SK-N-SH treated with all-trans-retinoic acid at 6 μM for 48 hours (cell line): Measurements from ENCODE around the gene NEURL1.
"Not testable (repeated sequence)": the region's sequence is repeated elsewhere in the genome, so short reads cannot be mapped to it uniquely, and the experiment has no call there.

Experiments
- ATAC-seq: fragments of 200-7000 bp; cut with Tn5 transposase; 3 replicates; pipeline ENCODE4 v1.9.1; 2020; ENCODE audit warnings: mild to moderate bottlenecking, moderate library complexity
- ARNTL ChIP-seq: fragments of 450-650 bp; formaldehyde crosslinking; IDR thresholded peaks from 2 replicates; pipeline ENCODE4 v1.5.0; 2020; ENCODE audit warnings: low read depth, mild to moderate bottlenecking, moderate library complexity, borderline replicate concordance
- CSDC2 ChIP-seq: fragments of 250-450 bp; sonication (Bioruptor Pico); IDR thresholded peaks from 2 replicates; pipeline ENCODE4 v1.5.0; 2020; ENCODE audit warnings: mild to moderate bottlenecking, moderate library complexity
- ESRRG ChIP-seq: fragments of 250-450 bp; sonication (Bioruptor Pico); IDR thresholded peaks from 2 replicates; pipeline ENCODE4 v1.6.1; 2021; ENCODE audit warnings: mild to moderate bottlenecking
- GLIS3 ChIP-seq: fragments of 250-450 bp; sonication (Bioruptor Pico); IDR thresholded peaks from 2 replicates; pipeline ENCODE4 v1.5.0; 2020; ENCODE audit warnings: mild to moderate bottlenecking, moderate library complexity
- ISL1 ChIP-seq: fragments of 250-450 bp; sonication (Bioruptor Pico); IDR thresholded peaks from 2 replicates; pipeline ENCODE4 v2.1.2; 2022; ENCODE audit warnings: mild to moderate bottlenecking, moderate library complexity
- OSR1 ChIP-seq: fragments of 250-450 bp; sonication (Bioruptor Pico); IDR thresholded peaks from 2 replicates; pipeline ENCODE4 v1.8.0; 2022; ENCODE audit warnings: moderate library complexity, mild to moderate bottlenecking, inconsistent platforms
- PPARA ChIP-seq: fragments of 250-450 bp; sonication (Bioruptor Pico); IDR thresholded peaks from 2 replicates; pipeline ENCODE4 v1.5.0; 2020; ENCODE audit warnings: mild to moderate bottlenecking, borderline replicate concordance
- RARB ChIP-seq: fragments of 250-450 bp; sonication (Bioruptor Pico); IDR thresholded peaks from 2 replicates; pipeline ENCODE4 v1.8.0; 2021; ENCODE audit warnings: mild to moderate bottlenecking, moderate library complexity
- SNAI2 ChIP-seq: fragments of 250-450 bp; sonication (Bioruptor Pico); IDR thresholded peaks from 2 replicates; pipeline ENCODE4 v1.5.0; 2020; ENCODE audit warnings: mild to moderate bottlenecking, moderate library complexity
- TCF4 ChIP-seq: fragments of 250-450 bp; sonication (Bioruptor Pico); IDR thresholded peaks from 2 replicates; pipeline ENCODE4 v1.8.0; 2021; ENCODE audit warnings: mild to moderate bottlenecking, moderate library complexity, borderline replicate concordance
- TOX ChIP-seq: fragments of 250-450 bp; sonication (Bioruptor Pico); IDR thresholded peaks from 2 replicates; pipeline ENCODE4 v1.8.0; 2021; ENCODE audit warnings: mild to moderate bottlenecking, moderate library complexity, borderline replicate concordance
- ZC3H10 ChIP-seq: fragments of 250-450 bp; sonication (Bioruptor Pico); IDR thresholded peaks from 2 replicates; pipeline ENCODE4 v1.5.1; 2021; ENCODE audit warnings: mild to moderate bottlenecking, moderate library complexity
- ZFP3 ChIP-seq: fragments of 250-450 bp; sonication (Bioruptor Pico); IDR thresholded peaks from 2 replicates; pipeline ENCODE4 v1.5.0; 2020; ENCODE audit warnings: mild to moderate bottlenecking, moderate library complexity
- ZNF565 ChIP-seq: fragments of 450-650 bp; formaldehyde crosslinking; conservative IDR thresholded peaks from 2 replicates; pipeline ENCODE4 v1.5.0; 2020; ENCODE audit warnings: low read depth, mild to moderate bottlenecking, moderate library complexity
- ZNF70 ChIP-seq: fragments of 450-650 bp; formaldehyde crosslinking; IDR thresholded peaks from 2 replicates; pipeline ENCODE4 v1.5.0; 2020; ENCODE audit warnings: mild to moderate bottlenecking, moderate library complexity
- ZNF8 ChIP-seq: fragments of 450-650 bp; formaldehyde crosslinking; IDR thresholded peaks from 2 replicates; pipeline ENCODE4 v1.5.0; 2020; ENCODE audit warnings: mild to moderate bottlenecking, moderate library complexity
- TF ChIP-seq, protein P1 (sequence below): fragments of 250-450 bp; sonication (Bioruptor Pico); IDR thresholded peaks from 2 replicates; pipeline ENCODE4 v1.5.1; 2020; ENCODE audit warnings: low read depth, mild to moderate bottlenecking, moderate library complexity
- TF ChIP-seq, protein P2 (sequence below): fragments of 250-450 bp; sonication (Bioruptor Pico); IDR thresholded peaks from 2 replicates; pipeline ENCODE4 v1.8.0; 2020; ENCODE audit warnings: mild to moderate bottlenecking, moderate library complexity, borderline replicate concordance
- TF ChIP-seq, protein P3 (sequence below): fragments of 250-450 bp; sonication (Bioruptor Pico); IDR thresholded peaks from 2 replicates; pipeline ENCODE4 v1.8.0; 2021; ENCODE audit warnings: low read depth, mild to moderate bottlenecking, moderate library complexity, borderline replicate concordance

NEURL1 gene

DNA sequence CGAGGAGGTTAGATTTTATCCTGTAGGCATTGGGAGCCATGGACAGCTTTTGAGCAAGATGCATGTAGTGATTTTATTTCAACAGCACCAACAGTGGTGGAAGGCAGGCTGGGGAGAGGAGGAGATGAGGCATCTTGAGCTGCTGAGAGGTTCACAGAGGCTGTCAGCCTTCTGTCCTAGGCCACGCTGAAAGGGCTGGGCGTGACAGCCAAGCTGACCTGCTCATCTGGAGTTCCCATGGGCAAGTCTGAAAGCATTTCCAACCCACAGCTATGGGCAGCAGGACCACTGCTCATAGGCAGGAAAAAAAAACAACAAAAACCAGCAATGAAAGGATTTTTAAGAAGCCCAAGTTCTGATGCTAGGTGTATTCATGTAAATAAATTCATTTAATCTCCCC, 7.7 kb downstream of the NEURL1 start:
- no peak for TF ChIP-seq OSR1
- no peak for TF ChIP-seq CSDC2
- TF ChIP-seq, protein P1, sequence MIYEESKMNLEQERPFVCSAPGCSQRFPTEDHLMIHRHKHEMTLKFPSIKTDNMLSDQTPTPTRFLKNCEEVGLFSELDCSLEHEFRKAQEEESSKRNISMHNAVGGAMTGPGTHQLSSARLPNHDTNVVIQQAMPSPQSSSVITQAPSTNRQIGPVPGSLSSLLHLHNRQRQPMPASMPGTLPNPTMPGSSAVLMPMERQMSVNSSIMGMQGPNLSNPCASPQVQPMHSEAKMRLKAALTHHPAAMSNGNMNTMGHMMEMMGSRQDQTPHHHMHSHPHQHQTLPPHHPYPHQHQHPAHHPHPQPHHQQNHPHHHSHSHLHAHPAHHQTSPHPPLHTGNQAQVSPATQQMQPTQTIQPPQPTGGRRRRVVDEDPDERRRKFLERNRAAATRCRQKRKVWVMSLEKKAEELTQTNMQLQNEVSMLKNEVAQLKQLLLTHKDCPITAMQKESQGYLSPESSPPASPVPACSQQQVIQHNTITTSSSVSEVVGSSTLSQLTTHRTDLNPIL (CRISPR knock-in tag), result no peak
- ATAC-seq, result no peak

DNA sequence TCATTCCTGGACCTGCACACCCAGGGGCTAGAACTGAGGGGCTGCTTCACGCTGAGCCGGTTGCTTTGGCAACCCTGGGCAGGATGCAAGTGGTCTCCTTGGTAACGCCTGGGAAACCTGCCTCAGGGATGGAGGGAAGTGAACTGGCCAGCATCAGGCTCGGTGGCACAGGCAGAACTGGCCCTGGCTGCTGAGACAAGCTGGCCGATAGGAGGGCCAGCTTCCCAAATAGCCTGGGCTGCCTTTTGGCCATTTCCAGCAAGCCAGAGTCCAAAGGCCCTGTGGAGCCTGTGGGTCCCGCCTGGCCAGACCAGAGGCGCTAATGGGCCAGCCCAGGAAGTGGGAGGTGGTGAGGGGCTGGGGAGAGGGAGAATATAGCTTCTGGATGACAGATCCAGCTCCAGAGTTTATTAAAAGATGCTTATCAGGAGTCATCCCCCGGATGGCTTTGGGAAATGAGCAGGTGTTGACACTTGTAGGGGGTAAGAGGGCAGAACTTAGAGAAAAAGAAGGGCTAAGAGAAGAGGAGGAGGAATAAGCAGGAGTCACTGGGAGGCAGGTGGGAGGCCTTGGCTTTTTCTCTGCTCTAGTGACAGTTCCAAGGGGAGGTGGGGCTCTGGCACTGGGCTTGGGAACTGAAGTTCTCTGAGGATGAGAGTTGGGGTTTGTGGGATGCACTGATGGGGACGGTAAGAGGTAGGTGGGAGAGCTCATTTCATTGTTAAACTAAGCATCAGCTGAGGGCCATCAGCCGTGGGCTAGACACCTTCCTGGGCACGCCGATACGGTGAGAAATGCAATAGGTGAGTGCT, 9.6 kb downstream of the NEURL1 start:
- TF ChIP-seq TCF4 (CRISPR knock-in tag) (peak; percentile 47; the same call in 1 of the 2 replicates), ZNF565 (no peak)
- ATAC-seq, result peak; percentile 32

DNA sequence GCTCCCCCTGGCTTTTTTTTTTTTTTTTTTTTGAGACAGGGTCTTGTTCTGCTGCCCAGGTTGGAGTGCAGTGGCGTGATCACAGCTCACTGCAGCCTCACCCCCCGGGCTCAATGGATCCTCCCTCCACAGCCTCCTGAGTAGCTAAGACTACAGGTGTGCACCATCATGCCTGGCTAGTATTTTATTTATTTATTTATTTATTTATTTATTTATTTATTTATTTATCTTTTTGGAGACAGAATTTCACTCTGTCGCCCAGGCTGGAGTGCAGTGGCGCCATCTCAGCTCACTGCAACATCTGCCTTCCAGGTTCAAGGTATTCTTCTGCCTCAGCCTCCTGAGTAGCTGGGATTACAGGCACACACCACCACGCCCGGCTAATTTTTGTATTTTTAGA, 10.3 kb downstream of the NEURL1 start:
- not testable (repeated sequence) for ATAC-seq

DNA sequence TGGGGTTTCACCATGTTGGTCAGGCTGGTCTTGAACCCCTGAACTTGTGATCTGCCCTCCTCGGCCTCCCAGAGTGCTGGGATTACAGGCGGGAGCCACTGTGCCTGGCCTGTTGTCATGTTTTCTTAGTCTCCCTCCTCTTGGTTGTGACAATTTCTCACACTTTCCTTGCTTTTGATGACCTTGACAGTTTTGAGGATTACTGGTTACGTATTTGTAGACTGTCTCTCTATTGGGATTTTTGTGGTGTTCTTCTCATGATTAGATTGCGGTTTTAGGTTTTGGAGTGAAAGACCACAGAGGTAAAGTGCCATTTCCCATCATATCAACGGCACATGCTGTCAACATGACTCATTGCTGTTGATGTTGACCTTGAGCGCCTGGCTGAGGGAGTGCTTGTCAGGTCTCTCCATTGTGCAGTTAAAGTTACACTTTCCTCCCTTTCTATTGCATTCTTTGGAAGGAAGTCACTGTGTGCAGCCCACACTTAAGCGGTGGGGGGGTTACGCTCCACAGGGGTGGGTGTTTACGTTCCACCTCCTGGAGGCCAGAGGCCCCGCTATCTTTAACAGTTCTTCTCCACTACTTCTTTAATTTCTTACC, 10.8 kb downstream of the NEURL1 start:
- ATAC-seq, result peak; percentile 83
- TF ChIP-seq ZNF565 (no peak), ISL1 (CRISPR knock-in tag) (peak; percentile 57), TOX (CRISPR knock-in tag) (0 out of 2 replicates have a peak, but pooled peaks have one; percentile 56), TCF4 (CRISPR knock-in tag) (no peak), ZNF8 (no peak), CSDC2 (no peak), ESRRG (CRISPR knock-in tag) (no peak), RARB (CRISPR knock-in tag) (no peak)
- TF ChIP-seq, protein P2, sequence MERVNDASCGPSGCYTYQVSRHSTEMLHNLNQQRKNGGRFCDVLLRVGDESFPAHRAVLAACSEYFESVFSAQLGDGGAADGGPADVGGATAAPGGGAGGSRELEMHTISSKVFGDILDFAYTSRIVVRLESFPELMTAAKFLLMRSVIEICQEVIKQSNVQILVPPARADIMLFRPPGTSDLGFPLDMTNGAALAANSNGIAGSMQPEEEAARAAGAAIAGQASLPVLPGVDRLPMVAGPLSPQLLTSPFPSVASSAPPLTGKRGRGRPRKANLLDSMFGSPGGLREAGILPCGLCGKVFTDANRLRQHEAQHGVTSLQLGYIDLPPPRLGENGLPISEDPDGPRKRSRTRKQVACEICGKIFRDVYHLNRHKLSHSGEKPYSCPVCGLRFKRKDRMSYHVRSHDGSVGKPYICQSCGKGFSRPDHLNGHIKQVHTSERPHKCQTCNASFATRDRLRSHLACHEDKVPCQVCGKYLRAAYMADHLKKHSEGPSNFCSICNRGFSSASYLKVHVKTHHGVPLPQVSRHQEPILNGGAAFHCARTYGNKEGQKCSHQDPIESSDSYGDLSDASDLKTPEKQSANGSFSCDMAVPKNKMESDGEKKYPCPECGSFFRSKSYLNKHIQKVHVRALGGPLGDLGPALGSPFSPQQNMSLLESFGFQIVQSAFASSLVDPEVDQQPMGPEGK (CRISPR knock-in tag), result peak; percentile 71; the same call in 1 of the 2 replicates

DNA sequence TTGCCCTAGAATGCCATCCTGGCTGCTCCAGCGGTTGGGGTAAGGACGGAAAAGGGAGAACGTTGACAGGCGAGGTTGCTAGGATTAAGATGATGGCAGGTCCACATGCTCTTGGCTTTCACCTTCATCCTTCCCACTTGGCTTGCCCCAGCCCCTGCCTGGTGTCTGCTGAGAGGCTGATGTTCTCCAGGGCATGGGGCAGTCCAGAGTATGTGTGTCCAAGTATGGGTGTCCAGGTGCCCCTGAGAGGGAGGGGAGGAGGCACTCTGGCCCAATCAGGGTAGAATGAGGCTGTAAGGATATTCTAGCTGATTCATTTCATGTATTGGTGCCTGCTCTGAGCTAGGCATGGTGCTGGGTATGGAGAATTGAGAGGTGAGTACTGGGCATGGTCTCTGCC, 12.6 kb downstream of the NEURL1 start:
- TF ChIP-seq PPARA (CRISPR knock-in tag), result no peak
- TF ChIP-seq ZNF70, result no peak
- TF ChIP-seq, protein P1 (CRISPR knock-in tag), result no peak
- no peak for TF ChIP-seq TOX (CRISPR knock-in tag)
- TF ChIP-seq GLIS3, result no peak
- TF ChIP-seq ZNF8, result no peak
- TF ChIP-seq TCF4 (CRISPR knock-in tag), result no peak
- no peak for TF ChIP-seq ARNTL (CRISPR knock-in tag)
- TF ChIP-seq ZFP3 (CRISPR knock-in tag), result no peak
- no peak for TF ChIP-seq CSDC2
- no peak for TF ChIP-seq SNAI2 (CRISPR knock-in tag)
- no peak for TF ChIP-seq ZC3H10
- ATAC-seq, result no peak

DNA sequence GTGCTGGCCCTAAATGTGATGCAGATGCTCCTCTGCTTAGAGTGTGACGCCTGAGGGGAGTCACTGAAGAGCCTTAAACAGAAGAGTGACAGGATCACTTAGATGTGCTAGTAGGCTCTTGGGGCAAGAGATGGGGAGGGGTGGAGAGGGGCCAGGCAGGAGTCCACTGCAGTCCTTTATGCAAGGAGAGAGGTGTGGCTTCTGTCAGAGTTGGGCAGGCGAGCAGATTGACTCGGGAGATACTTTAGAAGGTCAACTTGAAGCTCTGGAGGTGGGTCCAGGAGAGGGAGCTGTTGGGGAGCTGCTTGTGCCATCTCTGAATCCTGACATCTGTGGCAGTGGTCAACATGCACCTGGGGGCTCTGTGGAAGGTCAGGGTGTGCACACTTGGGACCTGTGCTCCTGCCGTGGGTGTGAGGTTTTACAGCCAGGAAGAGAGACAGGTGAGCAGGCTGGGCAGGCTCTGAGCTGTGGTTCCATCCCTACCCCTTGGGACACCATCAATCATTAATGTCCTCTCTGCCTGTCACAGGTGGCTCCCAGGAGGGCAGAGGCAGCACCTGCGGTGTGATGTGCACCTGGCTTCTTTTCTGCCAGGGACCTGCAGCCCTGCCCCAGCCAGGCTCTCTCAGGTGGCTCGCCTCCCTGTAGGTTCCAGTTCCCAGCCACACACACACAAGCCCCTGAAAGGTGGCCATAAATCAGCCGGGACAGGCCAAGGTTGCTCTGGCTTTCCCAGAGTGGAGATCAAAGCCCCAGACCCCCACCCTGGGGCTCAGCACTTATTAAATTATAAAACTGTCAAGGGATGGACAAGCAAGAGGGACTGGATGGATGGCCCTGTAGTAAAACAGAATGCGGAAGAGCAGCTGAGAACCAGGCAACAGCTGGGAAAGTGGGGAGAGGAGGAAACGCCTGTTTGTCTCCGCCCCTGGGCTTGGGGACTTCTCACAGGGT, 14.0 kb downstream of the NEURL1 start:
- ATAC-seq, result no peak
- TF ChIP-seq, protein P3, sequence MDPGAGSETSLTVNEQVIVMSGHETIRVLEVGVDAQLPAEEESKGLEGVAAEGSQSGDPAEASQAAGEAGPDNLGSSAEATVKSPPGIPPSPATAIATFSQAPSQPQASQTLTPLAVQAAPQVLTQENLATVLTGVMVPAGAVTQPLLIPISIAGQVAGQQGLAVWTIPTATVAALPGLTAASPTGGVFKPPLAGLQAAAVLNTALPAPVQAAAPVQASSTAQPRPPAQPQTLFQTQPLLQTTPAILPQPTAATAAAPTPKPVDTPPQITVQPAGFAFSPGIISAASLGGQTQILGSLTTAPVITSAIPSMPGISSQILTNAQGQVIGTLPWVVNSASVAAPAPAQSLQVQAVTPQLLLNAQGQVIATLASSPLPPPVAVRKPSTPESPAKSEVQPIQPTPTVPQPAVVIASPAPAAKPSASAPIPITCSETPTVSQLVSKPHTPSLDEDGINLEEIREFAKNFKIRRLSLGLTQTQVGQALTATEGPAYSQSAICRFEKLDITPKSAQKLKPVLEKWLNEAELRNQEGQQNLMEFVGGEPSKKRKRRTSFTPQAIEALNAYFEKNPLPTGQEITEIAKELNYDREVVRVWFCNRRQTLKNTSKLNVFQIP (CRISPR knock-in tag), result no peak
- TF ChIP-seq SNAI2 (CRISPR knock-in tag) (no peak), RARB (CRISPR knock-in tag) (no peak), GLIS3 (no peak), ISL1 (CRISPR knock-in tag) (no peak), TOX (CRISPR knock-in tag) (no peak), OSR1 (no peak)
- TF ChIP-seq, protein P2 (CRISPR knock-in tag), result no peak
